SH-SY5Y (cell line): ENCODE results near the gene CDC42EP1.

Experiments
- GATA2 ChIP-seq: IDR thresholded peaks from 2 replicates; pipeline ENCODE4 v1.6.1; 2011; ENCODE audit warnings: mild to moderate bottlenecking, low read depth, low read length
- GATA3 ChIP-seq: IDR thresholded peaks from 2 replicates; pipeline ENCODE4 v1.6.1; 2011; ENCODE audit warnings: low read depth, mild to moderate bottlenecking, low read length, moderate library complexity

Gene CDC42EP1

DNA sequence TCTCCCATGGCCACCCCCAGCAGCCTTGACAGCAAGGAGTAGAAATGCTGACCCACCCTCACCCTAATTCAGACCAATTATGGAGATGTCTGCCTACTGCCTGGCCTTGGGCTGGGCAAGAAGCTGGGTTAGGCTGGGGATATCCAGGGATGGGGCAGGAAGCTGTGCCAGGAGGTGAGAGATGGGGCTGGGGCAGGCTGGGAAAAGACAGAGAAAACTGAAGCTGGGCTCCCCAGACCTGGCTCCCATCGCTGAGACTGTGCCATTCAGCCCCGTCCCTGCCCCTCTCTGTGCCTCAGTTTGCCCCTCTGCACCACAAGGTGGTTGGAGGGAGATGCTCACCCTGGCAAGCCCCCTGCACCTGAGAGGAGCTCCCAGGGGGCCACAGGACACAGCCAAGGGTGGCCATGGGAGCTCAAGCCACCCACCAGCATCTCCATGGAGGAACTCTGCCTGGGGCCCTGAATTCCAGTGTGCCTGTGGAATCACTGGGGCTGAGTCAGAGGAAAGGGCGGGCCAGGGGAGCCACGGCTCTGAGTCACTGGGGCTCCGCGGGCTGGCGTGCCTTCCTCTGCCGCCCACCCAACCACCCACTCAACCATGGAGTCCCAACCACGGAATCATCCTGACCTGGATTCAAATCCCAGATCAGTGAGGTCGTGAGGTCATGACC lies 35.1 kb upstream of the CDC42EP1 start:
- TF ChIP-seq GATA3 (no peak), GATA2 (no peak)

DNA sequence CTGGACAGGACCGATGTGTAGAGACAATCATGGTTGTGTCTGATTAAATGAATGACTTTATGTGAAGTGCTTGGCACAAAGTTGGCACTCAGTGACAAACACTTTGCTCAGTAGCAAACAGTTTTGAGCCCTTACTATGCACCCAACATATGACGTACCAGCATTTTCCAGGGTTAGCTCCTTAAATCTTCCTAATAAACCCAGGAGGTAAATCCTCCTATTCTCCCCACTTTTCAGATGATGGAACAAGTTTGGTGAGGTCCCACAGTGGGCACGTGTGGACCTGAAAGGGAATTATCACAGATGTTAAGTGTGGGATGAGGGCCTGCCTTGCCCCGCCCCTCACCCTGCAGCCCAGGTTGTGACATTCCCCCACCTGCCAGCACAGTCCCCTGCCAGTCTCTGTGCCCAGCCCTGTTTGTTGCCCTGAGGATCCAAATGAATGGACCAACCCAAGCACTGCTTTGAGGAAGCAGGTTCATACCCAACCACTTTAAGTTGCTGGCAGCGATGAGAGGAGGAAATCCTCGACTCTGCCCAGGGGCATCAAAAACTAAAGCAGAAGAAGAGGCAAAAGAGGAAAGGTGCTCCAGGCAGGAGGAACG lies 34.4 kb upstream of the CDC42EP1 start:
- TF ChIP-seq GATA2 (no peak), GATA3 (no peak)

DNA sequence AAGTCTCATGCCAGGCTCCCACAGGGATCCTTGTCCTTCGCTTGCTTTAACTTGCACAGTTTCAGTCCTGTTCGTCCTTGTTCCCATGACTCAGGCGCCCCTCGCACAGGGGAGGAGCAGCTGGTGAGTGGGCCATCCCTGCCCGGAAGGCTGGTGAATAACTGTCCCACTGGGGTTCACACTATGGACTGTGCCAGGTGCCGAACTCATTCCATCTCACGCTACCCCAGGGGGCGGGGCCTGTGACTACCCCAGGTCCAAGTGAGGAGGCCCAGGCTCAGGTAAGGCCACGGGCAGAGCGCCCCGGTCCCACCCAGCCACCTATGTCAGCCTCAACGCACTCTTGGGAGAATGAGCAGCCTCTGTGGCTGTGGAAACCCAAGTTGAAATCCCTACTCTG lies 33.9 kb upstream of the CDC42EP1 start:
- no peak for TF ChIP-seq GATA3
- no peak for TF ChIP-seq GATA2

DNA sequence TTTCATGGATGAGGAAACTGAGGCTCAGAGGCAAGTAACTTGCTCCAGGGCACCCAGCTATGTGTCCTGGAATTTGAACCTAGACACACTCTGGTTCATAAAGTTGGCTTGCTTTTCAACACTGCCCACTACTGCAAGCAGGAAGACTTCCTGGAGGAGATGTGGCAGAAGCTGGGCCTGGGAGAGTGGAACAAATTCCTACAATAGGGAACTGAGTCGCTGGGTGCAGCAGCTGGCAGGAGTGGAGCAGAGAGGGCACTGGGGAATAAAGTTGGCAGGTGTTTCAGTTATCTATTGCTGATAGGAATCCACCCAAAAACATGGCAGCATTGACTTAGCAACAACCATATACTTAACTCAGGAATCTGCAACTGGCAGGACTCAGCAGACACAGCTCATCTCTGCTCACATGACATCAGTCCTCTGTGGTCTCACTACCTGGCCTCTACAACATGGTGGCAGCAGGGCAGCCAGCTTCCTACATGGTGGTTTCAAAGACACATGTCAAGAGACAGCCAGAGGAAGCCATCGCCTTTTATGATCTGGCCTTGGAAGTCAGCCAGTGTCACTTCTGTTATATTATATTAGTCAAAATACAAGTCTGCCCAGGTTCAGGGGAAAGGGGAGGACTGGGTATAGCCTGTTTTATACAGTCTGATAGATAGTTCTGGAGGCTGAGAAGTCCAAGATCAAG lies 30.5 kb upstream of the CDC42EP1 start:
- TF ChIP-seq GATA3 = no peak

DNA sequence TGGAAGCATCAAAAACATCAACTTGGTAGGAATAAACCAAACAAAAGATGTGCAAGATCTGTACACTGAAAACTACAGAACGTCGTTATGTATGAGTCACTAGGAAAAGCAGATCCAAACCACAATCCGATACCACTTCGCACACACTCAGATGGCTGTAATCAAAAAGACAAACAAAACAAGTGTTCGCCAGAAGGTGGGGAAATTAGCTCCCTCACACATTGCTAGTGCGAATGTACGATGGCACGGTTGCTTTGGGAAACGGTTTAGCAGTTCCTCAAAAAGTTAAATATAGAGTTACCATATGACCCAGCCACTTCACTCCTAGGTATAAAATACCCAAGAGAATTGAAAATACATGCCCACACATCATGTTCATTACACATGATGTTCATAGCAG lies 26.3 kb upstream of the CDC42EP1 start:
- TF ChIP-seq GATA3 = no peak
- TF ChIP-seq GATA2 = no peak

DNA sequence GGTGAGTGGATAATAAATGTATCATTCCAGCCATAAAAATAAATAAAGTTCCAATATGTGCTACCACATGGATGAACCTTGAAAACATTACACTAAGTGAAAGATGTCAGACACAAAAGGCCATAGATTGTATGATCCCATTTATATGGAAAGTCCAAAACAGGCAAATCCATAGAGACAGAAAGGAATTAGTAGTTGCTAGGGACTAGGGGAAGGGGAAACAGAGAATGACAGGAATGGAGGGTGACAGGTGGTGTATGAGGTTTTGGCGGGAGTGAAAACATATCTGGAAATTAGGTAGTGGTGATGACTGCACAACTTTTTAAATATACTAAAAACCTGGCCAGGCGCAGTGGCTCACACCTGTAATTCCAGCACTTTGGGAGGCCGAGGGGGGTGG lies 25.8 kb upstream of the CDC42EP1 start:
- no peak for TF ChIP-seq GATA2
- no peak for TF ChIP-seq GATA3

DNA sequence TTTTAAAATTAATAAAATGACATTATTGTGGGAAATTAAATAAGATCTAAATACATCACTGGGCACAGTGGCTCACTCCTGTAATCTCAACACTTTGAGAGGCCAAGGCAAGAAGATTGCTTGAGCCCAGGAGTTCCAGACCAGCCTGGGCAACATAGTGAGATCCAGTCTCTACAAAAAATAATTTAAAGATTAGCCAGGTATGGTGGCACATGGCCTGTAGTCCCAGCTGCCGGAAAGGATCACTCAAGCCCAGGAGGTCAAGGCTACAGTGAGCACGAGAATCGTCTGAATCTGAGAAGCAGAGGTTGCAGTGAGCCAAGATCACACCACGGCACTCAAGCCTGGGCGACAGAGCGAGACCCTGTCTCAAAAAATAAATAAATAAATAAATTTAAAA lies 25.1 kb upstream of the CDC42EP1 start:
- TF ChIP-seq GATA2 (no peak), GATA3 (no peak)

DNA sequence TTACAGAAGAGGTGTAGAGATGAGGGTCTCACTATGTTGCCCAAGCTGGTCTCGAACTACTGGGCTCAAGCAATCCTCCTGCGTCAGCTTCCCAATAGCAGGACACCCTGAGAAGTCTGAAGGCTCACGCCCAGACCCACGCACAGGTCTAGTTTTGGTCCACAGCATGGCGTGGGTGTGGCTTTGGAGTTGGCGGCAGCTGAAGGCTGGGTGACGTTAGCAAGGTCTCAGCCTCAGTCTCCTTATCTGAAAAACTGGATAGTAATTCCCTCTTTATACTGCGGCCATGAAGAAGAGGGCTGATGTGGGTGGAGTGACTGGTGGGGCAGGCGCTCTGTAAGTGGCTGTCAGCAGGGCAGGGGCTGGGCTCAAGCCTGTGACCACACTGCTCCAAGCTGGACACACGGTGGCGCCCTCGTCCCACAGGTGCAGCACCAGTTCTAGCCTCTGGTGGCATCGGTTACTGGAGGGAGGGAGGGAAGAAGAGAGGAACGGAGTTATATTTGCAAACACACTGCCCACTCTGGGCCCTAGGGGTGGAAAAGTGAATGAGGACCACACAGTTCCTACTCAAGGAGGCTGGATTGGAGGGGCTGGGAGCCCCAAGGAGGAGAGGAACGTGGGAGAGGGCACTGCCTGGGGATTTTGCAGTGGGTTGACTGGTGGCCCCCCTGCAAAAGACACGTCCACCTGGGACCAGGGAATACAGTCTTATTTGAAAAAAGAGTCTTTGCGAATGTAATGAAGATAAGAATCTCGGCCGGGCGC lies 21.5 kb upstream of the CDC42EP1 start:
- TF ChIP-seq GATA3 (no peak), GATA2 (no peak; the same call in 1 of the 2 replicates)

DNA sequence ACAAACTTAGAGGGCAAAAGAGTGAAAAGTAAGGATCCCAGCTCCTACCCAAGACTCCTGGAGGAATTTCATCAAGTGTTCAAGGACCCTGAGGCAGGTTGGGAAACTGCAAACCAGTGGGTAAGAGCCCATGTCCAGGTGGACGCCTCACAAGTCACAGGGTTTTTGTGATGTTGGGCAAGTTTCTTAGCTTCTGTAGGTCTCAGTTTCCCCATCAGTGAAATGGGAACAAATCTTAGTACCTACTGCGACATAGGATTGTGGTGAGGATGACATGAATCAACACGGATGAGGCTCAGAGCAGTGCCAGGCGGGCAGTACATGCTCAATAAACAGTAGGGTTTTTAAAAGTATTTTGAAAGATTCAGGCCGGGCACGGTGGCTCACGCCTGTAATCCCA lies 17.3 kb upstream of the CDC42EP1 start:
- TF ChIP-seq GATA3 (no peak), GATA2 (no peak)

DNA sequence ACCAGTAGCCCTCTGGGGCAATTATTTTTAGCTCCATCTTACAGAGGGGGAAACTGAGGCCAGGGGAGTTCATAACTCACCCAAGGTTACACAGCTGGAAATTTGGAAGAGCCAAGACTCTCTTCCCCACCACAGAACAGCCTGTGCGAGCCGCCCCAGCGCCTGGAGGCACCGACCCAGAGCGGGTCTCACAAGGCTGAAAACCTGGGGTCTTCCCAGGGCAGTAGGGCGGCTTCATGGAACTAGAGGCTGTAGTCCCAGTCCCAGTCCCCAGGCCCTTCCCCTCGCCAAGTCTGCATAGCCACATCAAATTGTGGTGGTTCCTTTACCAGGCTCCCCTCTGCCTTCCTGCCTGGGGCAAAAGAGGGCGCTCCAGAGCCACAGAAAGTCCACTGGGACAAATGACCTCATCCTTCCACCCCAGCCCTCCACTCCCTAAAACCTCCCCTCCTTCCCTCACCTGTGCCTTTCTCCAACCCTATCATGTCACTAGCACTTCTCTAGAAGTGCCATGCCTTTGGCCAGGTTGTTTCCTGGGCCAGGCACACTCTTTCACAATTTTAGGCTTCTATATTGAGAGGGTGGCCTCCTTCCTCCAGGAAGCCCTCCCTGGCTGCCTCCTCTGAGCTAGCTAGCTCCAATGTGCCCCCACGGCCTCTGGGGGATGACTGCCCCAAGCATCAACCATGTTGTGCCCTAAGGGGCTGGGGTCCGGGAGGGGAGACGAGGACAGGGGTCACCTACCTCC lies 15.2 kb upstream of the CDC42EP1 start:
- TF ChIP-seq GATA3 = no peak

DNA sequence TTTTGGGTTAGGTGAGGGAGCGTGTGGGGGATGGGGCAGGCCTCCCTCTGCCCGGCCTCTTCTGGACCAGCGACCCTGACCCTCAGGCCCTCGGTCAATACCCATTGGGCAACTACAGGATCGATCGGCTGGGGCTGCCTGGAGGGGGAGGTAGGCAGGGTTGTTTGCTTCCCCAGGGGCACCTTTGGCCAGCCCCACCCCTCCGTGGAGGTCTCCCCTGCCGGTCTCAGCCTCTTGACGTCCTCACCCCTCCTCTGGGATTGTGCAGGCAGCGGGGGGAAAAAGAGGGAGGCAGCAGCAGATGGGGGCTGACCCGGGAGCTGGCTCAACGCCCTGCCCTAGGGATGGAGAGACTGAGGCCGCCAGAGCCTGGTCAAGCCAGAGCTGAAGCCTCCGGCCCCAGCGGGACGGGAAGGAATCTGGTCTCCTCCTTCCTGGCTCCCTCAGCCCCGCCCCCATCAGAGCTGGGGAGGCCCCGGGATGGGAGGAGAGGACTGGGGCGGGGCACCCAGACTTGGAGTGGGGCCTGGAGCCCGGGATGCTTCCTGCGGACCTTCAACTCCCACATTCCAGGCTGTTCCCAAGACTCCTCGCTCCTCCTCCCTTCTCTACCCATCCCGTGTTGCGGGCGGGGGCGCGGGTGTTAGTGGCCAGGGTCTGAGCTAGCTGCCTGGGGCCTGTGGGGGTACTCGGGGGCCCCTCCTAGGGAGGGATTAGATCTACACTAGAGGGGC lies 14.4 kb upstream of the CDC42EP1 start:
- TF ChIP-seq GATA3 (no peak), GATA2 (no peak)

DNA sequence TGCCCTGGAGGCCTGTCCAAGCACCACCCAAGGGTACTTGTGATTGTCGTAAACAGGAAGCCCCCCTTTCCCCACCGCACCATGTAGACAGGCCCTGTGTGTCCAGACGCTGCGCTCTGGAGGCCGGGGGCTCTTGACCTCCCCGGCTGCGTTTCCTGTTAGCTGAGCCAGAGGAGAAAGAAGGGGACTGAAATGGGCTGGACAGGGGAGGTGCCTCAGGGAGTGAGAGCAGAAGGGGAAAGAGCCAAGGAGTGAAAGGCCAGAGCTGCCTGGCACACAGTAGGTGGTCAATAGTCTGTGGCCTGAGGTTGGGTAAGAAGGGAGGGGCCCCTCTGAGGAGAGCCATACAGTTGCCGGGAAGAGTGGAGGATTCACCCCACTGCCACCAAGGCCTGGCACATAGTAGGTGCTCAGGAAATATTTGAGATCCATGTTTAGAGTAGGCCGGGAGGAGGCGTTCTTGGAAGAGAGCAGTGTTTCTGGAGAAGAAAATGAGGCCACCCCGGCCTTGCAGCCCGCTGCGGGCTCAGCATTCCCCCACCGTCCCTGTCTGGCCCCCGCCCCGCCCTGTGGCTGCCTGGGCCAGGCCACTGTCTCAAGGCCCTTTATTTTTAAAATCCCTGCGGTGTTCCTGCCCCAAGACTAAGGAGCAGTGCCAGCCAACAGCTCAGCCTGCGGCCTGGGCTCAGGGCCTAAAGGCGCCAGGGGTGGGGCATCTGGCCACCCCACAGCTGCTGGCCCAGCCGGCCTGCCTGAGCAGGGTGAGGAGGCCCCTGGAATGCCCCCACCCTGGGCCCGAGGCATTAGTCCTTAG lies 13.6 kb upstream of the CDC42EP1 start:
- TF ChIP-seq GATA2 (no peak), GATA3 (no peak)

DNA sequence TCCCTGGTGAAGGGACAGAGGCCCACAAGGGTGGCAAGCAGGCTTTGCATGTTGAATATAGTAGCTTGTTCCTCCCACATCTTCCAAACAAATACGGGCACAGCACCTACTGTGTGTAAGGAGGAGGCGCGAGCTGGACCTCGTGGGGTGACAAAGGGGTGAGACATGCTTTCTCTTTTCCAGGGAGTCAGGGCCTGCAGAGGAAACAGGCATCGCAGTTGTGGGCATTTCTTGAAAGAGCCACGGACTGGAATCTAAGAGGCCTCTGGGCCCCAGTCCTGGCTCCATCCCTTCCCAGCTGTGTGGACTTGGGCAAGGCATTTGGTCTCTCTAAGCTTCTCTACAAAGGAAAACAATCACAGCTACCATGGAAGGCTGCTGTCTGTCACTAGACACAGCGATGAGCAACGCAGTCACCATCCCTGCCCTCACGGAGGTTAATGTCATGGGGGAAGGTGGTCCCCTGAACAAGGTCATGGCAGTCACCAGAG lies 13.0 kb upstream of the CDC42EP1 start:
- TF ChIP-seq GATA3 = no peak
- TF ChIP-seq GATA2 = no peak
